A172 (cell line): ENCODE data around the gene C14orf132. TPM values are rescaled to one million over a fixed set of nuclear protein-coding genes. Genes with fewer than 3 reads are reported as not detected.

Experiments used
- DNase-seq: peaks from one replicate; pipeline ENCODE4 v3.0.0-alpha.2; 2015; ENCODE audit warnings: low spot score
- total RNA-seq: library from RNA; depleted of rRNA; stranded (reverse); fragments of >200 nt; shearing (Covaris generic); gene quantifications from 2 replicates; pipeline ENCODE4 v1.2.3, GENCODE V29; 2014

The C14orf132 gene
- total RNA-seq, 1 experiment from 2014 or later = 9.5 TPM

- no peak for DNase-seq
These were observed 78.8 kb downstream of the C14orf132 start for GRCh38 chr14:96117960-96118359.

- no peak for DNase-seq
These were observed 79.2 kb downstream of the C14orf132 start for GRCh38 chr14:96118391-96118790.

- no peak for DNase-seq
These were observed 80.8 kb downstream of the C14orf132 start for GRCh38 chr14:96119947-96120346.

- DNase-seq = no peak
These were observed 81.2 kb downstream of the C14orf132 start for GRCh38 chr14:96120392-96120791.

GRCh38 chr14:96120941-96121340 is 81.8 kb downstream of the C14orf132 start:
- no peak for DNase-seq

GRCh38 chr14:96121660-96122395 is 82.7 kb downstream of the C14orf132 start:
- no peak for DNase-seq

- DNase-seq = no peak
These were observed 83.3 kb downstream of the C14orf132 start for GRCh38 chr14:96122496-96122895.

GRCh38 chr14:96125536-96125935 is 86.4 kb downstream of the C14orf132 start:
- DNase-seq = no peak

- DNase-seq = no peak
These were observed 87.2 kb downstream of the C14orf132 start for GRCh38 chr14:96126339-96126782.

- no peak for DNase-seq
These were observed 87.7 kb downstream of the C14orf132 start for GRCh38 chr14:96126783-96127271.

- no peak for DNase-seq
These were observed 90.1 kb downstream of the C14orf132 start for GRCh38 chr14:96129128-96129736.

- no peak for DNase-seq
These were observed 91.2 kb downstream of the C14orf132 start for GRCh38 chr14:96130391-96130790.

GRCh38 chr14:96130854-96131253 is 91.7 kb downstream of the C14orf132 start:
- DNase-seq = no peak

- no peak for DNase-seq
These were observed 92.7 kb downstream of the C14orf132 start for GRCh38 chr14:96131836-96132235.

GRCh38 chr14:96134508-96134907 is 95.3 kb downstream of the C14orf132 start:
- DNase-seq = no peak

GRCh38 chr14:96135285-96135684 is 96.1 kb downstream of the C14orf132 start:
- DNase-seq = peak; percentile 57

GRCh38 chr14:96136371-96137005 is 97.3 kb downstream of the C14orf132 start:
- DNase-seq = peak; percentile 43

GRCh38 chr14:96138241-96138640 is 99.1 kb downstream of the C14orf132 start:
- no peak for DNase-seq

- DNase-seq = no peak
These were observed 100.0 kb downstream of the C14orf132 start for GRCh38 chr14:96139169-96139568.

- DNase-seq = no peak
These were observed 100.7 kb downstream of the C14orf132 start for GRCh38 chr14:96139879-96140278.

- no peak for DNase-seq
These were observed 101.8 kb downstream of the C14orf132 start for GRCh38 chr14:96140952-96141351.
